NCI-H82 (cell line): Measurements from ENCODE around the gene GOLM1.

Experiments used
- DNase-seq: peaks from one replicate; lab custom pipeline; 2025; lab: John Stamatoyannopoulos, UW

Gene GOLM1

DNA sequence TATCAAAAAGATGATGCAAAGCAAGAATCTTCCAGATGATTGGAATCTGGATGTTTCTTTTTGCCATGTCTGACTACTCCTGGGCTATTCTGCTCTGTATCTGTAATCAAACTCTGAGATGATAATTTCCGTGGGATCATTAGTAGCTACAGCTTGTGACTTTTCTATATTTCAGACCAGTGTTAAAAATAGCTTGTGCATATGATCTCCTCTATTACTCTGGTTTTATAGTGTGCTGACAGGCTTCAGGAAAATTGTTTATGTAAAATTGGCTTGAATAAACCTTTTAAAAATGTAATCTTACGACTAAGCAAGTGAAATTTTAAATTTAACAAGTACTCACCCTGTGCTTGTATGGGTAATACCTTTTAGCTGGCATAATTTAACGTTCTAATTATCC, 118.0 kb downstream of the GOLM1 start:
- no peak for DNase-seq

DNA sequence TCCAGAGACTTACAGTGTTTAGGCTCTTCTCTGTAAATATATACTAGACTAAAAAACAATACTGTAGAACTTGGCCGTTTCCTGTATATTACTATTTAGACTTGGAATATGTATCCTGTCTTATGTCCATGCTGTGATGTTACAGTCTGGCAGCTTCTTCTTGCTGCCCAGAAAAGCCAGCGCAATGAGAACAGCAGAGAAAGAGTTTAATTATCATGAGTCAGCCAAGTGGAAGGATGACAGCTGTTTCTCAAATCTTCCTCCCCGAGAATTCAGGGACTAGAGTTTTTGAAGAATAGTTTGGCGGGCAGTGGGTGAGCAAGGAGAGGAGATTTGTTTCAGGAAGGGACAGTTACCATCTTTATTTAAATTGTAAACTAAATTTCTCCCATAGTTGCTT, 120.9 kb downstream of the GOLM1 start:
- no peak for DNase-seq
